ENCODE results near the gene PPM1A. TPM values are rescaled to one million over a fixed set of nuclear protein-coding genes. Genes with fewer than 3 reads are reported as not detected.

The PPM1A gene
- total and polyA plus RNA-seq, 9 of the 15 experiments (the other 6 are each of a cell fraction or from before 2014, with no cell fraction given), result 5.5 to 23.9 (median 15.2) TPM

DNA sequence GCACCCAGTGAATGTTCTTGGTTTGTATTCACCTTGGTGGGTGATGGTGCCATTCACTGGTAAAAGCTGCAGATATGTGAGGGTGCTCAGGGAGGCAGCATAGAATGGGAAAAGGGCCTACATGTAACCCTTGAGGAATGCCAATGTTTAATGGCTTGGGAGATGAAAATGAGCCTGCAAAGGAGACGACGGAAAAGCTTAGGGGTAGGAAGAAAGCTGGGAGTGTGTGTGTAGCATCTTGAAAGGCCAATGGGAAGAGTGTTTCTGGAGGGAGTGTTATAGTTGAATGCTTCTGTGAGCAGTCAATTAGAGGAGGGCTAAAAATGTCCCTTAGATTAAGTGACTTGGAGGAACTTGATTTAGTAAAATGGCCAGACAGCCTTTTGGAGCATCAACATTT, 24.9 kb downstream of the PPM1A start (continued):
- TF ChIP-seq NR2C2 (CRISPR knock-in tag; IDR thresholded peaks at IDR 0.05) (no peak), NR2C2 (tag; IDR thresholded peaks at IDR 0.05) (no peak), ZNF274 (IDR thresholded peaks at IDR 0.05; ENCODE audit: borderline replicate concordance, low read depth, low read length) (no peak), KLF16 (IDR thresholded peaks at IDR 0.05) (no peak), DIDO1 (tag; IDR thresholded peaks at IDR 0.05; ENCODE audit: low read depth) (no peak), KLF13 (tag; IDR thresholded peaks at IDR 0.05; ENCODE audit: borderline replicate concordance, low read depth) (no peak), PRPF4 (IDR thresholded peaks at IDR 0.05; ENCODE audit: insufficient read depth, low read depth, low read length, poor library complexity, severe bottlenecking) (no peak)

DNA sequence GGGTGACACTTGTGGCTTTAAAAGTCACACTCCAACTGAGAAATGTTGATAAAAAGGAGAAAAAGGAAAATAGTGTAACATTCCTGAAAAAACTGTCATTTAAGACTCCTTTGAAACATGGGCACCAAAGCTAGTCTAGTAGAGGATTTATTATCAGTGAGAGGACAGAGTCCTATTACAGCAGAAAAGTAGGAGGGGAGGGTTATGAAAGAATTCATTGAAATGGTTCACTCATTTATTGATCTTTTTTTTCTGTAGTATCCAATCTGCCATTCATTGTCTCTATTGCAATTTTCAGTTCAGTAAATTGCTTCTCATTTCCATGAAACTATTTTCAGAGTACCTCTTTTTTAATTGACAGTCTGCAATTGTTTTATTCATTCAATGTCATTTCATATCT, 25.4 kb downstream of the PPM1A start:
- Histone ChIP-seq H3K4me2 (ENCODE audit: insufficient read depth, low read length) (no peak overlapping the region), H2AFZ (ENCODE audit: low read depth, low read length) (no peak overlapping the region), H3K4me3 (no peak overlapping the region), H3K9me1 (ENCODE audit: control insufficient read depth, insufficient read depth, low read length) (no peaks in the 10 kb centered on the region), H3K4me1 (replicated peaks in 1 of 2; ENCODE audit: control insufficient read depth in 2 of 2, insufficient read depth in 2 of 2, low read length in 2 of 2) (peaks cover 6 to 18% of the 10 kb centered on the region in 2 experiments; a peak in 4 of 5 replicates), H3K9me3 (replicated peaks; ENCODE audit: control insufficient read depth, insufficient read depth, low read depth, low read length) (no peaks in the 10 kb centered on the region), H3K27me3 (ENCODE audit: control insufficient read depth in 2 of 2, insufficient read depth in 2 of 2, low read length in 2 of 2) (no peaks in the 10 kb centered on the region), H3K79me2 (ENCODE audit: control insufficient read depth, insufficient read depth, low read length) (peaks cover 80% of the 10 kb centered on the region), H3K9ac (ENCODE audit: insufficient read depth in 1 of 2, low read depth in 2 of 2, low read length in 2 of 2) (no peak overlapping the region), H3K36me3 (ENCODE audit: control insufficient read depth, insufficient read depth, low read length) (0 out of 3 replicates have a peak, but pooled peaks cover 2% of the 10 kb centered on the region), H4K20me1 (replicated peaks; ENCODE audit: control insufficient read depth, insufficient read depth, low read length) (no peaks in the 10 kb centered on the region), H3K27ac (ENCODE audit: extremely low read depth, low read depth, low read length) (no peak overlapping the region)
- ATAC-seq (peak; percentile 42; the same call in 1 of the 3 replicates), FAIRE-seq (peak; percentile 51), DNase-seq (ENCODE audit: extremely low read depth in 1 of 4, low spot score in 3 of 4) (no peak)
- TF ChIP-seq MED1 (CRISPR knock-in tag; IDR thresholded peaks at IDR 0.05; ENCODE audit: borderline replicate concordance) (no peak), MITF (IDR thresholded peaks at IDR 0.05) (no peak), RUNX1 (IDR thresholded peaks at IDR 0.05; ENCODE audit: low read depth) (no peak), ZNF212 (CRISPR knock-in tag; IDR thresholded peaks at IDR 0.05) (no peak)
- intact Hi-C loops (cut with micrococcal nuclease), result no loop called here
- CTCF ChIA-PET (ENCODE audit: low intra/inter-chr PET ratio), result no interaction called here
- in situ Hi-C loops (cut with MboI), result no loop called here
- POLR2A ChIA-PET, result no interaction called here
- BruUV-seq (replicated peaks), result TSS peak; percentile 16

All from K562 (cell line).